Measurements from ENCODE around the gene ATP8A2.

DNA sequence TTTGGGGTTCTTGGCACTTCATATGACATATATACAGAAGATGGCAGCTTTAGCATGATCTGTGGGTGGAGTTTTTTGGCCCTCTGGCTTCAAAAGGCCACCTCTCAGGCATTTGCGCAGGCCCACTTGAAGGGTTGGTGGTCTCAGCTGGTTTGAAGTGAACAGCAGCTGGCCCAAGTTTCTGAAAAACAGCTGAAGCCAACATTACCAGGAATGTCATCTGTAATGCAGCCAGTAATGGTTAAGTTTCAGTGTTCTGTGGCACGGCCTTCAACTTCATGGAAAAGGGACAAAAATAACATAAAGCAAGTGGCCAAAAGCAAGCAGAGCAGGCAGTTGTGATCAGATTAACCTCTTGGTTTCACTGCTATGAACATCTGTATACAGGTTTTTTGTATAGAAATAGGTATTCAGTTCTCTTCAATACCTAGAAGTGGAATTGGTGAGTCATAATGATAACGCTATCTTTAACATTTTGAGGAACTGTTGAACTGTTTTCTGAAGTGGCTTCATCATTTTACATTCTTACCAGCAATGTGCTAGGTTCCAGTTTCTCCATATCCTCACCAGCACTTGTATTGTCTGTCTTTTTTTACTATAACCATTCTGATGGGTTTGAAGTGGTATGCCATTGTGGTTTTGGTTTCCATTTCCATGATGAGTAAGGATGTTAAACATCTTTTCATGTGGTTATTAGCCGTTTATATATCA lies 434.6 kb downstream of the ATP8A2 start:
- TF ChIP-seq, protein P1, sequence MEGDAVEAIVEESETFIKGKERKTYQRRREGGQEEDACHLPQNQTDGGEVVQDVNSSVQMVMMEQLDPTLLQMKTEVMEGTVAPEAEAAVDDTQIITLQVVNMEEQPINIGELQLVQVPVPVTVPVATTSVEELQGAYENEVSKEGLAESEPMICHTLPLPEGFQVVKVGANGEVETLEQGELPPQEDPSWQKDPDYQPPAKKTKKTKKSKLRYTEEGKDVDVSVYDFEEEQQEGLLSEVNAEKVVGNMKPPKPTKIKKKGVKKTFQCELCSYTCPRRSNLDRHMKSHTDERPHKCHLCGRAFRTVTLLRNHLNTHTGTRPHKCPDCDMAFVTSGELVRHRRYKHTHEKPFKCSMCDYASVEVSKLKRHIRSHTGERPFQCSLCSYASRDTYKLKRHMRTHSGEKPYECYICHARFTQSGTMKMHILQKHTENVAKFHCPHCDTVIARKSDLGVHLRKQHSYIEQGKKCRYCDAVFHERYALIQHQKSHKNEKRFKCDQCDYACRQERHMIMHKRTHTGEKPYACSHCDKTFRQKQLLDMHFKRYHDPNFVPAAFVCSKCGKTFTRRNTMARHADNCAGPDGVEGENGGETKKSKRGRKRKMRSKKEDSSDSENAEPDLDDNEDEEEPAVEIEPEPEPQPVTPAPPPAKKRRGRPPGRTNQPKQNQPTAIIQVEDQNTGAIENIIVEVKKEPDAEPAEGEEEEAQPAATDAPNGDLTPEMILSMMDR (IDR thresholded peaks at IDR 0.05), result no peak
- no peak for TF ChIP-seq POLR2A (IDR thresholded peaks at IDR 0.05)
